Astrocyte of the spinal cord (primary cell): ENCODE results near the gene TMEM192.

ENCODE experiments used
- DNase-seq: peaks from one replicate; pipeline ENCODE4 v3.0.0; 2011; ENCODE audit warnings: low read depth, low spot score
- H3K4me3 ChIP-seq: 2 replicates; pipeline ENCODE4 v1.5.1; 2011; ENCODE audit warnings: low read depth, mild to moderate bottlenecking, low read length, moderate library complexity
- in situ Hi-C: cut with HindIII; loops from 2 replicates; pipeline ENCODE4 v1.10.0; 2017; ENCODE audit warnings: low sequenced_read_pairs
- TF ChIP-seq, protein P1 (sequence below): IDR thresholded peaks from 2 replicates; pipeline ENCODE4 v1.5.1; 2012; ENCODE audit warnings: low read depth, mild to moderate bottlenecking, low read length, inconsistent platforms

The TMEM192 gene

DNA sequence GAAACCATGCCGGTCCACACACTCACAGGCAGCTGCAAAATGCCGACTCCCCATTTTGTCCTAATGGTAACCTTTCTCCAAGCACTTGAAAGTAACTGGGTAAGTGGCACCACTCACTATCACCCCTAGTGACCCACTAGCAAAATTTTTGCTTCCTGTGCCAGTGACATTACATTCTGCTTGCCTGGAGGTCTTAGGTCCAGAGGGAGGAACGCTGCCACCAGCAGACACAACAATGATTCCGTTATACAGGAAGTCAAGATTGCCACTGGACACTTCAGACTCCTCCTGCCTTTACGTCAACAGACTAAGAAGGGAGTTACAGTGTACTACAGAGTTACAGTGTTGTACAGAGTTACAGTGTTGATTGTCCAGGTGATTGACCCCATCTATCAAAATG, 11.8 kb upstream of the TMEM192 start:
- DNase-seq: no peak
- no peak overlapping the region for H3K4me3 ChIP-seq
- TF ChIP-seq, protein P1, sequence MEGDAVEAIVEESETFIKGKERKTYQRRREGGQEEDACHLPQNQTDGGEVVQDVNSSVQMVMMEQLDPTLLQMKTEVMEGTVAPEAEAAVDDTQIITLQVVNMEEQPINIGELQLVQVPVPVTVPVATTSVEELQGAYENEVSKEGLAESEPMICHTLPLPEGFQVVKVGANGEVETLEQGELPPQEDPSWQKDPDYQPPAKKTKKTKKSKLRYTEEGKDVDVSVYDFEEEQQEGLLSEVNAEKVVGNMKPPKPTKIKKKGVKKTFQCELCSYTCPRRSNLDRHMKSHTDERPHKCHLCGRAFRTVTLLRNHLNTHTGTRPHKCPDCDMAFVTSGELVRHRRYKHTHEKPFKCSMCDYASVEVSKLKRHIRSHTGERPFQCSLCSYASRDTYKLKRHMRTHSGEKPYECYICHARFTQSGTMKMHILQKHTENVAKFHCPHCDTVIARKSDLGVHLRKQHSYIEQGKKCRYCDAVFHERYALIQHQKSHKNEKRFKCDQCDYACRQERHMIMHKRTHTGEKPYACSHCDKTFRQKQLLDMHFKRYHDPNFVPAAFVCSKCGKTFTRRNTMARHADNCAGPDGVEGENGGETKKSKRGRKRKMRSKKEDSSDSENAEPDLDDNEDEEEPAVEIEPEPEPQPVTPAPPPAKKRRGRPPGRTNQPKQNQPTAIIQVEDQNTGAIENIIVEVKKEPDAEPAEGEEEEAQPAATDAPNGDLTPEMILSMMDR: no peak
- in situ Hi-C loops: no loop called here

DNA sequence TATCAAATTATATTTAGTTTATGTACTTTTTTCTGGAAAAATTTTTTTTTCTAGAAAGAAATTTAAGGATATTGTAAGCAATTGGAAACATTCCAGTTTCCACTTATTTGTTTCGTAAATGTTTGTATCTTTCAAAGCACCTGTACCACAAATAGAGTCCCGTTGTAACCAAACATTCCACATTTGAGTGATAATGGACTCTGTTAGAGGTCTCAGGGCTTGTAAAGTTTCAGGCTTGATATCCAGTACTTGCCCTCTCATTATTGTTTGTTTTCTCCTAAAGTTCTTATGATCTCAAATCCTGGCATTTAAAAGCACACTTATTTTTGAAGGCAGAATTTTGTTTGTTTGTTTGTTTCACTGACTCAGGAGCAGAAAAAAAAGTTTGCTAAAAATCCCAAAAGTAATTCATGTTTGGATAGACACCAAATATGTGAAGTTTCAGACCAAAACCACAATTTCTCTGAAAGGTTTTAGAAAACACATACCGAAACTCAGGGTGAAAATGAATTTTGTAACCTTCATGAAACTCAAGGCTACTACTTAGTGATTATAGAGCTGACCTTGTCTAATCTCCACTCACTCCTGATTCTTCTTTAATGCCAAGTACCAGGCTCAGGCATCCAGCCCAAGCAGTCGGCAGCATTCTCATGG, 5.7 kb upstream of the TMEM192 start:
- no peak for DNase-seq
- in situ Hi-C loops: no loop called here
- H3K4me3 ChIP-seq: no peak overlapping the region
- TF ChIP-seq, protein P1: no peak

DNA sequence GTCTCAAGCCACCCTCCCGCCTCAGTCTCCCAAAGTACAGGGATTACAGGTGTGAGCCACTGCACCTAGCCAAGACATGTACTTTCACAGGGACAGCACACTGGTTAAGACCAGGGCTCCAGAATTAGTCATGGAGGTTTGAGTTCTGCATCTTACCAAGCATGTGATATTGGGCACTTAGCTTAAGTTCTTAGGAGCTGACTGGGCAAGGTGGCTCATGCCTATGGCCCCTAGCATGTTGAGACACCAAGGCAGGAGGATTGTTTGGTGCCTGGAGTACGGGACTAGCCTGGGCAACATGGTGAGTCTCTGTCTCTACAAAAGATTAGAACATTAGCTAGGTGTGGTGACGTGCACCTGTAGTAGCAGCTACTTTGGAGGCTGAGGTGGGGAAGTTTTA, 2.6 kb upstream of the TMEM192 start:
- DNase-seq: no peak
- in situ Hi-C loops: no loop called here
- TF ChIP-seq, protein P1: no peak
- no peak overlapping the region for H3K4me3 ChIP-seq

DNA sequence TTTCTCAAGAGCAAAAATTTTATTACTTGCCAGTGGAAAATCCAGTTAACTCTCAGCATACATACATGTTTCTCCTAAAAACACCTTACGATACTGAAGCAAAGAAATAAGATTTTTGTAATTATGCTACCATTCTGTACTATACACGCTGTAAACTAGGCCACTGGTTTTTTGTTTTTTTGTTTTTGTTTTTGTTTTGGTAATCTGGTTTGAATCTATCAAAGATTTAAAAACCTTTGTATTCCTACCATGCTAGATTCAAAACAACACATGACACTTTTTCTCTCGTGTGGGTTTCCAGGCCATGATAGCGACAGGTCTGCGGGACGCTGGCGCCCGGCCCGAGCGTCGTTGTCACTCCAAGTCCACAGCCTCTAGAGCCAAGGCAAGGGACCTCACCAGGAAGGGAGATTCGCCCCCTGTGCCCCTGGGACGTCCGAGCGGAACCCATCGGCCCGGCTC, 723 bp downstream of the TMEM192 start:
- TF ChIP-seq, protein P1: no peak
- peak; percentile 6 for DNase-seq
- peak overlapping the region; percentile 72 for H3K4me3 ChIP-seq
- in situ Hi-C loops: no loop called here

DNA sequence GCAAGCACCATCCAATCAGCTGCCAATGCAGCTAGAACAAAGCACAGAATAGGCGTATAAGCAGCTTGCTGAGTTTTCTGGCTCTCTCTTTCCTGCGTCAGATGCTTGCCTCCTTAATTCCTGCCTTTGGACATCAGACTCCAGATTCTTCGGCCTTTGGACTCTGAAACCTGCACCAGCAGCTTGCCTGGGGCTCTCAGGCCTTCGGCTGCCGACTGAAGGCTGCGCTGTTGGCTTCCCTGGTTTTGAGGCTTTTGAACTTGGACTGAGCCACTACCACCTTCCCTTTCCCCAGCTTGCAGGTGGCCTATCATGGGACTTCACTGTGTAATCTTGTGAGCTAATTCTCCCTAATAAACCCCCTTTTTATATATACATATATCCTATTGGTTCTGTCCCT, 6.1 kb downstream of the TMEM192 start:
- no peak for DNase-seq
- TF ChIP-seq, protein P1: no peak

DNA sequence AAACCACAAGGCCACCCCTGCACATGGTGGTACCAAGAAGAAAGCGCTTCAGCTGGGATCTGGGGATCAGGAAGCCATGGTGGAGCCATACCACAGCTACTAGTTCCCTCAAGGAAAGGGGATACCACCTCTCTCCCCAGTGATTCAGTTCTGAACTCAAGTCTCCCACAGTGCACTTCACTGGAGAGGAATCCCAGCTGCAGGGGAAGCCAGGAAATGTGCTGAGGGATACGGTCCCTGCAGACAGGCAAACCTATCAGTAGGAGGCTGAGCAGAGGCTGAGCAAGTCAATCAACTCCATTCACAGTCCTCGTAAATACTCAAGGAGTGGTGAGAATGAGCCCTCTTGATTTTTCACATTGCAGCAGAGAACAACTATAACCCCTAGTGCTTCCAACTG, 11.0 kb downstream of the TMEM192 start:
- DNase-seq: no peak
- TF ChIP-seq, protein P1: no peak
- no peak overlapping the region for H3K4me3 ChIP-seq
- in situ Hi-C loops: no loop called here

More for the DNA sequence above, 6.1 kb downstream of the TMEM192 start:
- H3K4me3 ChIP-seq: no peak overlapping the region
- in situ Hi-C loops: no loop called here
